GM19397 (cell line): Measurements from ENCODE around the gene CHMP1B.
A peak's percentile ranks its signal among the peaks of the same experiment; 100 is the strongest.
"Not testable (repeated sequence)": the region's sequence is repeated elsewhere in the genome, so short reads cannot be mapped to it uniquely, and the experiment has no call there.

Experiments used
- ATAC-seq: cut with Tn5 transposase; IDR thresholded peaks from one replicate; pipeline ENCODE4 v1.9.1; 2021; ENCODE audit warnings: mild to moderate bottlenecking, moderate library complexity; ENCODE audit not compliant: unreplicated experiment

CHMP1B gene

DNA sequence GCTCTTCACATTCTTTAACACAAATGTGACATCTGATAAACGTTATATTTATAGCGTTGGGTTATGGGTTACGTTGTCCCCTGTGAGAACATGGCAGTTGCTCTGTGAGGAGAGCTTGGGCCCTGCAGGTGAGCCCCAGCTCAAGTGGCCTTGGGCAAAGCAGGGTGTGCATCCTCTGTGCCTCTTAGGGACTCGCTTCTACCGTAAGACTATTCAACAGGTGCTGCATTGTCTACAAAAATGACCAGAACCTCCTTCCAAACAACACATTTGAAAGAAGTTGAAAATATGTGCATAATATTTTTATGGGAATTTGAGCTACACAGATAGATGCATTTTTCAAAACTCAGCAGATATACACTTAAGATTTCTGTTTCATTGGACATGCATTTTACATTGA is 16.4 kb upstream of the CHMP1B start:
- no peak for ATAC-seq

DNA sequence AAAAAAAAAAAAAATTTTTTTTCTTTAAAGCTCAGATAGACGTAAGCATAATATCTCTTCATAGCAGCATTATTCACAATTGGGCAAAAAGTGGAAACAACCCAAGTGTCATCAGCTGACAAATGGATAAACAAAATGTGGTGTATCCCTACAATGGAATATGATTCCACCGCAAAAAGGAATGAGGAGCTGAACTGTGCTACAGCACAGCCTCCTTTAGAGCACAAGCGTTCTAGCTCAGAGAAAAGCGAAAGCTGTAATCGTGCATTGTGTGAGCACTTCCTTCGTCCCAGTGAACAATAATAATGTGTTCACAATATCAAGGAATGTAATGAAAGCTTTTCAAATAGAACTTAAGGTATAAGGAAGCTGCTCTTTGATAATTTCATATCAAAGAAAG is 11.7 kb upstream of the CHMP1B start:
- ATAC-seq, result no peak

DNA sequence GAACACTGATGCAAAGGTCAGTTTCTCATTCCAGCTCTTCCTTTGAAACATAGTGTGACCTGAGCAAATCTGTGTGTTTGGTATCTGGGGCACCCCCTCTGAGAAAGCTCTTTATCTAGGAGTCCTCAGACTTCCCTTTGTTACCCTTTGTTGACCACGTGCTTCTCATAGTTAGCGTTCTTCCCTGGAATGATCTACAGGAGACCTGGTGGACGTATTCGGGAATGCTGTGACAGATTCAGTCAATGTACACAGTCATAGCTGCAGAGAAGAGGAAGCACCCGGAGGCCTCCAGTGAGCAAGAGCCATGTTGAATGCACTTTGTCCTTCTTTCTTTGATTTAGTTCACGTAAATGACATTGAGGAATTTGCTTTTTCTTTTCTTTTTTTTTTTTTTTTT is 10.7 kb upstream of the CHMP1B start:
- ATAC-seq, result no peak

DNA sequence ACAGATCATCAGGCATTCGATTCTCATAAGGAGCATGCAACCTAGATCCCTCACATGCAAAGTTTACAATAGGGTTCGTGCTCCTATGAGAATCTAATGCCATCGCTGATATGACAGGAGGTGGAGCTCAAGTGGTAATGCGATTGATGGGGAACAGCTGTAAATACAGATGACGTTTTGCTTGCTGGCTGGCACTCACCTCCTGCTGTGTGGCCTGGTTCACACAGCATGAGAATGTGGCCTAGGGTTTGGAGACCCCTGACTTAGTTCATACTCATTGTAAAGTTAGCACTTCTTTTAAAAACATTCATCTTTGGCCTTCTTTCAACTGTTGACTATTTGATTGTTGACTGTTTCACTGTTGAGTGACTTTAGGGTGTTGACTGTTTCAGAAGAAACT is 8.7 kb upstream of the CHMP1B start:
- no peak for ATAC-seq

DNA sequence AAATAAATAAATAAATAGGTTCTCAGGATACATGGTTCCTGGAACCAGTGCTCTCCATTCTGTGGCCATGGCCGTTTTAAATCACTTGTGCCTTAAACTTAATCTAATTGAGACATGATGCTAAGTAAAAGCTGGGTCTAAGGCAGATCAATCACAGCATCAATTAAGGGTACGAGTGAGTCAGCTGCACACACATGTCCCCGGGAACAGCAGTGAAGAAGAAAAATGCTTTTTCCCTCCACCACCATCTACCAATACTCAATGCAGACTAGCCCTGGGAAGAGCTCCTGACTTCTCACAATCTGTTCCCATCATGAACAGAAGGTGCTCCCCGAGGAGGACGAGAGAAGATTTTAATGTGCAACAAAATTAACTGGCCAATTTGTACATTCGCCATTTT is 6.8 kb upstream of the CHMP1B start:
- ATAC-seq, result no peak

DNA sequence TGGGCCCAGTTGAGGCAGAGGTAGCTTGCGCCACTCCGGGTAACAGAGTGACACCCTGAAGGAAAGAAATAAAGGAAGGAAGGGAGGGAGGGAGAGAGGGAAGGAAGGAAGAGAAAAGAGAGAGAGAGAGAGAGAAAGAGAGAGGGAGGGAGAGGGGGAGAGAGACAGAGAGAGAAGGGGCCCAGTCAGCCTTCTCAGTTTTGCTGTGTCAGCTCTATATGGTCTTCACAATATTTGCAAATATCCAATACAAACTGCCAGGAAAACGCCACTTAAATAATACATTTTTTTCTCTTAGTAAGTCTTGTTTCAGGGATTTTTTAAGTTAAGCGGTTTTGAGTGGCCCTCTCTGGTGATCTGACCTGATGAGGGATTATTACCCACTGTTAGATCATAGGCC is 5.6 kb upstream of the CHMP1B start:
- ATAC-seq, result no peak

DNA sequence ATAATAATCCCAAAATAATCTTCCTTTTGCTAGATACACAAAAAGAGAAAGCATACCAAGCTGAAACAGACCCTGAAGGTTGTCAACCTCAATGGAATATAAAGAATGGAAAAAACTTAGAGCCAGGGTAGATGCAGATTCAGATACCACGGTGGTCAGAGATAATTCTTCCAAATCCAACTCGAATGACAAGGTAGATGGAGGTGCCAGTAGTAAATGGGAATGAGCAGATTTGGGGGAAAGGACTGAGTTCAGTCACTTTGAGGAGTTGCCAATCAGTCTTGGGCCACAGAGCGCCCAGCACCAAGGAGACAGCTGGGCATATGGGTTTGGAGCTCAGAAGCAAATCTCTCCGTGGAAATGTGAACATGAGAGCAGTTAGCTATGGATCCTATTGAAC is 3.4 kb upstream of the CHMP1B start:
- no peak for ATAC-seq

DNA sequence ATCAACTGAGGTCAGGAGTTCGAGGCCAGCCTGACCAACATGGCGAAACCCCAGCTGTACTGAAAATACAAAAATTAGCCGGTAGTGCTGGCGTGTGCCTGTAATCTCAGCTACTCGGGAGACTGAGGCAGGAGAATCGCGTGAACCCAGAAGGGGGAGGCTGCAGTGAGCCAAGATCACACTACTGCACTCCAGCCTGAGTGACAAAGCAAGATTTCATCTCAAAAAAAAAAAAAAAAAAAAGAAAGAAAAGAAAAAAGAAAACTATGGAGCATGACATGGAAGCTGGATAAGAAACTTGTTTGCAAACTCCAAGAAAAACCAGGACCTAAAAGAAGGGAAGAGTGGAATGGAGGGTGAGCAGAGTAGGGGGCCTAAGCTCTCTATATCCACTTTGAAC is 1.9 kb upstream of the CHMP1B start:
- ATAC-seq, result no peak

DNA sequence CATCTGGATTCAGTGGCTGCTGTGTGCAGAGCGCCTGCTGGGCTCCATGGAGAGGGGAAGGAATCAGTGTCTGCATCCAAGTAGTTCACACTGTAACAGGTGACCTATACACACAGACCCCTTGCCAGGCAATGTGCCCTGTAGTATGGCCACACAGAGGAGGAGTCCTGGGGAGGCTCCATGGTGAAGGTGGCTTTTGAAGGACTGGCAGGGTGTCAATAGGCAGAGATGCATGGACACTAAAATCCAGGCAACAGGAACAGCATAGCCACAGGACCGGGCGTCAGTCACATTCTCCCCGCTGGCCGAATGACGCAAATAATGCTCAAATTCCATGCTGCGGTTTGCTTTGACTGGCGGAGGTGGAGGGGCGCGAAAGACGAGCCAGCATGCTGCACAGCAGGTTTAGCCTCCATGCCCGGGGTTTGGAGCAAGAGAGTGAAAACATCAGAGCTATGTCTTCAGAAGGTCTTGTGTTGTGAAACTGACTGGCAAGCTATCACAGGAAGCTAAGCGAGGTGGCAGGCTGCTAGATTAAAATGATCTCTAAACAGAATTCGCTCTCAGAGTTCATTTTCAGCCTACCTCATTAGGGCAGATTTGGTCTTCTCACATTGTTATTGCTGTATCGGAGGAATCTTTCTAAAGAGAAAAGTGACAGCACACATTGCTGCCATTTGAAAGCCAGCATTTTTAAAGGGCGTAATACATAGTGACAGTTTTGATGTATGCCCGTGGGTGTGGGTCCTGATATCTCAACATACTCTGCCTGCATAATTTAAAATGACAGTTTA is 1.2 kb upstream of the CHMP1B start:
- no peak for ATAC-seq

DNA sequence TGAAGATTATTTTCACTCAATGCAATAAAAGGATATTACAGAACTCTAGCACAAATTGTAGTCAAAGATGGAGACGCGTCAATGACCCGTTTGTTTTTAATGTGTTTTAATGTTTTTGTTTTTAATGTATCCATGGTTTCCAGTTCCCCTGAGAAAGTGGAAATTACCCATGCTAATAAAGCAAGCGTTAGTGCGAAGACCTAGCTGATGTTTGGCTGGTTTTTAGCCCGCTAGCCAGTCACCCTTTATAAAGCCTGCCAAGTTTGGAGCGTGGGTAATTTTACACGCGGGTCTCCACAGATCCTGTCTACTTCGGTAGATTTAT is 430 bp upstream of the CHMP1B start:
- ATAC-seq, result peak; percentile 32

DNA sequence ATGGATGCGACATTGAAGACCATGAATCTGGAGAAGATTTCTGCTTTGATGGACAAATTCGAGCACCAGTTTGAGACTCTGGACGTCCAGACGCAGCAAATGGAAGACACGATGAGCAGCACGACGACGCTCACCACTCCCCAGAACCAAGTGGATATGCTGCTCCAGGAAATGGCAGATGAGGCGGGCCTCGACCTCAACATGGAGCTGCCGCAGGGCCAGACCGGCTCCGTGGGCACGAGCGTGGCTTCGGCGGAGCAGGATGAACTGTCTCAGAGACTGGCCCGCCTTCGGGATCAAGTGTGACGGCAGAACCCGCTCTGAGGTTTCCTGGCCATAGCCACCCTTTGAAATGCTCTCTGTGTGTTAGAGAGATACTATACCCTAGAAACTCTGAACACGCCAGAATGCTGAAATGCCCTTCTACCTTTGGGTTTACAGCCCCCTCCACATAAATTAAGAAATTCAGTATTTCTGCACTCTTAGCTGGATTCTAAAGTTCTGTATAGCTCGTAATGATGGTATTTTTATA is 659 bp downstream of the CHMP1B start:
- ATAC-seq, result no peak

DNA sequence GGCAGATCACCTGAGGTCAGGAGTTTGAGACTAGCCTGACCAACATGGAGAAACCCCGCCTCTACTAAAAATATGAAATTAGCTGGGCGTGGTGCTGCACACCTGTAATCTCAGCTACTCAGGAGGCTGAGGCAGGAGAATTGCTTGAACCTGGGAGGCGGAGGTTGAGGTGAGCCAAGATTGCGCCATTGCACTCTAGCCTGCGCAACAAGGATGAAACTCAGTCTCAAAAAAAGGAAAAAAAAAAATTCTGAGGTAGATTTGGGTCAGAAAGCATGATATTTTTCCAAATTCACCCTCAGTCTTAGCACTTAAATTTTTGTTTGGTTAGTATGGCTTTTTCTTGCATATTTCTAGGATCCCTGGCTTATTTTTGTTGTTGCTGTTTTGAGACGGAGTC is 3.3 kb downstream of the CHMP1B start:
- ATAC-seq, result not testable (repeated sequence)

DNA sequence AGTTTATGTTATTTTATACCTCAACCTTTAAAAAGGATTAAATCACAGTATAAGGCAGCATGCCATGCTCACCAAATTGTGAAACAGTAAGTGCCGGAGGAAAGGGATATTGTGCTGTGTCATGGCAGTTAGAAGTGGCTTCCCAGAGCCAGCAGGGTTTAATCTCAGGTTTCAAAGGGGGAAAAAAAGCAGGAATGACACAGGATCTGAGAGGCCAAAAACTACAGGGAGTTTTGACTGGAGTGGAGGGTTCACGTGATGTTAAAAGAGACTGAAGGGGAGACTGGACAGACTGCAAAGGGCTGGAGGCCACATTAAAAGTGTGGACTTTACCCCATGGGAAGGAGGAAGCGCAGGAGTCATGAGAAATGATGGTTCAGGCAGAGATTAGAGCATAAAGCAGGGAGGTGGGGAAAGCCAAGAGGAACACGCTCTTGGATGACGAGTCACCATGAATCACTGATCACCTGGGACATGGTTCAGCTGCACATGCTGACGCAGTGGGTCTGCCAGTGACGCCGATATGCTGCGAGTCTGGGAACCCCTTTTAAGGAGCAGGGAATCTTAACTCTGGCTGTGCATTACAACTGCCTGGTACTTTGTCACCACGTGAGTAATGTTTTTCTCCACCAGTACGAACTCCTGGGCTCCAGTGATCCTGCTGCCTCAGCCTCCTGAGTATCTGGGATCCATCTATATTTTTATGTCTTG is 6.1 kb downstream of the CHMP1B start:
- no peak for ATAC-seq

DNA sequence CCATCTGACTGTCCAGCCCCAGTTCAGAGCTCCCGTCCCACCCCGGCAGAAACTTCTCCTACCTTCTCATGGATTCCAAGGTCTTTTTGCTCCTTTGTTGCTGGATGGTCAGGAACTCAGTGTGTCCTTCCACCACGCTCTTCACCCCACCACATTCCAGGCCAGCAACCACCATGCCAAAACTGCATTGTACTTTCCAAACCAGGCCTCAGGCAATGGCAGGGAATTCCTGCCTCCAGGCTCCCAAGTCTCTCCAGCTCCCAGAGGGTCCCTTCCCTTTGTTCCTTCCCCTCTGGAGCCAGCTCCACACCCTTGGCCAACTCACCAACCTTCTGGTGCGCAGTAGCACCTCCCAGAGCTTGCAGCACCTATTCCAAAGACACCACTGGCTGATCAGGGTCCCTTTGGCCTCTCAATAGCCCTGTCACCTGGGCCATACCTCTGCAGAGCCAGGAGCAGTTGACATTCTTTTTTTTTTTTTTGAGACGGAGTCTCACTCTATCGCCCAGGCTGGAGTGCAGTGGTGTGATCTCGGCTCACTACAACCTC is 8.1 kb downstream of the CHMP1B start:
- ATAC-seq, result no peak

DNA sequence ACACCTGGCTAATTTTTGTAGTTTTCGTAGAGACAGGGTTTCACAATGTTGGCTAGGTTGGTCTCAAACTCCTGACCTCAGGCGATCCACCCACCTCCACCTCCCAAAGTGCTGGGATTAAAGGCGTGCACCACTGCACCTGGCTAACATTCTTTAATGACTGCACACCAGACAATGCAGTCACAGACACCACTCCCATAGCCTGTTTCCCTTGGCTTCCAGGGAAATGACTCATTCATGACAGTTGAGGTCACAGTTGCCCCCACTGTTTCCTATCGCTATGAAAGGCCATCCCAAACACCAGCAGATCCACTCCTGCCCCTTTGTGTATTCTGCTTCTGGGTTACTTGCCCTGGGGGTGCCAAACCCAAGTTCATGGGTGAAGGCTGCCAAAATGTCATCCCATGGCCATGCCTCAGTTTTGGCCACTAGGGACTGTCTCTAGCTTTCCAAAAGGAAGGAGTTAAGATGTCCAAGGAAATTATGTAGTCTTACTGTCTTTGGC is 8.7 kb downstream of the CHMP1B start:
- ATAC-seq, result no peak

DNA sequence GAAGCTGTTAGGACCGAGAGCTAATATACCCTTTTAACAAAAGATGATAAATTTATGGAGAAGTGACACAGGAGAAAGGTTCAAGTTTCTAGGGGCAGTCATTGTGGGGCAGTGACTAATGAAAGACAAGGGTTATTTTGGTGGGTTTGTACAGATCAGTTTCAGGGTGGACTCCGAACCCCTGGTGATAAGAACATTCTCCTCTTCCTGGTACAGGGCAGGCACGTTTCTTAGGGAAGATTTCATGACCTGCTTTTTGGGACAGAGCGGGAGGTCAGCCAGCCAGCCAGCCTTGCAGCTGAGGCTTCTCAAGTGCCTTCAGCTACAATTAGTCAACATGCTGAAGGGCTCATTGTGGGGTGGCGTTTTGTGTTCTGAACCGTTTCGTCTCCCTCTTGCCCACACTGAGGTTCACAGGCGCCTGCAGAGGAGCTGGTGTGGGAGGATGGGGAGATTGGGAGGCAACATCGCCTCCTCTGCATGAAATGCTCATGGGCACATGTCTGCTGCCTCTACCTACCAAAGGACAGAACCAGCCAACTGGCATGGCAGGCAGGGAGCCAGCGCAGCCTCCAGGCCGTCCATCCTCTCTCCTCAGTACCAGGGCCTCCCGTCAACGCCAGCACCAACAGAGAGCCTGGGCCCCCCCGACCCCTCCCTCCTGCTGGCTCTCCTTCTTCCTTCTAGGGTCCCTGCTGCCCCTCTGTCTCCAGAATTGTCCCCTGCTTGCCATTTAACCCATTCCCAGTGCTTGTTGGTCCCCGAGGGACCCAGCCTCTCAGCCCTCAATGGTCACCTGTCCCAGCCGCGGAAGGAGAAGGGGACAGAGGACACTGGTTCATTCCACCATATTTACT is 9.6 kb downstream of the CHMP1B start:
- ATAC-seq, result no peak

DNA sequence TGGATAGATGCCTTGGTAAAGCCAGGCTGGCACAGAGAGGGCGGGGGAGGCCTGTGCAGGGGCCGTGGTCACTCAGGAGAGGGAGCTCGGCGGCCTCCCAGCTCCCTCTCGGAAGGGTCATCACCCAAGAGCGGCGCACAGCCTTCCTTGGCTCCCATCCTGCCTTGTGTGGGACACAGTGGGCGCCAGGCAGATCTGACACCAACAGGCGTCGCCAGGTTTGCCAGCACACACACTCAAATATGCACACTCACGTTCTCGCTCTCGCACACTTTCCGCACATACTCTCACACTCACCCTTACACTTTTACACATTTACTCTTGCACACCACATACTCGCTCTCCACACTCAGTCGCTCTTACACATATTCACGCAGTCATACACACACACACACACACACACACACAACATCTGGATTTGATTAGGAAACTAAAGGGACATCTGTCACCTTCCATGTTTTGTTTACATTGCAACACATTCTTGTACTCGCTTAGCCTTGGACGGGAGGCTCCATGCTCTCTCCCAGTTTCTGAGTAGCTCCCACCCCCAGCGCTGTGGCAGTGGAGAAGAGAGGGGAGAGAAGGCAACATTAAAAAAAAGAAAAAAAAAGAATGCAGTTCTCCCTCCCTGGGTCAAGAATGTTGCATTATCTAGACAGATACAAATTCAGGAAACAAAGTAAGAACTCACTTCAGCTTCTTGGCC is 10.5 kb downstream of the CHMP1B start:
- ATAC-seq, result no peak

DNA sequence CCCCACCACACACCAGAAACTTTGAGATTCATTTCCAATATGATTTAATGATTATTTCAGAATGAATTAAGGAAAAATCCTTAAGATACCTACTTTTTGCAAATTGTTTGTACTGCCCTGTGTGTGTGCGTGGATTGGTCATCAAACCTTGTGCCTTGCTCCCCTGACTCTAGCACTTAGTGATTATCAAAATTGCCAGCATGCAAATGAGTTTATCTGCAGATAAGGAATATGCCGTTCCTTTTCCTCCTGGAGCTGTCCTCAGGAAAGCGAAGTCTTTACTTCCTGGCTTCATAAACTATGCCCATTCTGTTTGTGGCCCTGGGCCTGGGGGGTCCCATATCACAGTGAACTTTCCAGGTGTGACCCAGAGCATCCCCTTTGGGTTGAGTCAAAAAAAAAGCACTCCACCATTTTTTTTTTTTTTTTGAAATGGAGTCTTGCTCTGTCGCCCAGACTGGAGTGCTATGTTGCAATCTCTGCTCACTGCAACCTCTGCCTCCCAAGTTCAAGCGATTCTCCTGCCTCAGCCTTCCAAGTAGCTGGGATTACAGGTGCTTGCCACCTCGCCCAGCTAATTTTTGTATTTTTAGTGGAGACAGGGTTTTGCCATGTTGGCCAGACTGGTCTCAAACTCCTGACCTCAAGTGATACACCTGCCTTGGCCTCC is 11.4 kb downstream of the CHMP1B start:
- no peak for ATAC-seq

DNA sequence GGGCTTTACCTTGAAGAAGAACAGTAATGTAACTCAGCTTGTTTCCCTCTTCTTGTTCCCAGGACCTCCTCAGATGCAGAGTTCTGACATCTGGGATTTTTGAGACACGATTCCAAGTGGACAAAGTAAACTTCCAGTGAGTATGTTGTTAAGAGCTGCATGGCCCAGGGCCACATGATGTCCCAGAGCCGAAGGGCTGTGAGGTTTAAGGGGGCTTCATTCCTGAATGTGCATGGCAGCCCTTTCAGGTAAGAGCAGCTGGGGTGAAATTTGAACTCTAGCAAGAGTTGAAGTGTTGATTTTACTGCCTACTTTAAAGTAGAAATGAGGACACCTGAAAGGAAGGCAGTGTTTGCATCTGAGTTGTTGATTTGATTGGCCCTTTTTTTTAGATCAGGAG is 13.3 kb downstream of the CHMP1B start:
- no peak for ATAC-seq

DNA sequence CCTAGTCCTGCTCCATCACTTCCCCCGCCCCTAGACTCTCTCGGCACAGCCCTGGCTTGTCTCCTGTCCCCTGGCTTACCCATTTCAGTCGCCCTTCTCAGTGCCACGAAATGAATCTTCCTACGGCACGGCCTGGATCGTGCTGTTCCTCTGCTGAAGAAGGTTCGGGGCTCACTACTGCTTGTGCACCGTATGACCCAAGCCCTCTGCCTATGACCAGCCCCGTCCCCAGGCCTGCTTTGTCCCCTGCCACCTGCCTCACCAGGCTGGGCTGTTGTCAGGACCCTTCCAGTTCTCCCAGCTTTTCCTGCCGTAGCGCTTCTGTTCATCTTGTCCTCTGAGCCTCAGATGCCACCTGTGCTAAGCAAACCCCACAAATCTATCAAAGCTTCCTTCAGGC is 13.9 kb downstream of the CHMP1B start:
- no peak for ATAC-seq
